ENCODE data around the gene PDIK1L.

DNA sequence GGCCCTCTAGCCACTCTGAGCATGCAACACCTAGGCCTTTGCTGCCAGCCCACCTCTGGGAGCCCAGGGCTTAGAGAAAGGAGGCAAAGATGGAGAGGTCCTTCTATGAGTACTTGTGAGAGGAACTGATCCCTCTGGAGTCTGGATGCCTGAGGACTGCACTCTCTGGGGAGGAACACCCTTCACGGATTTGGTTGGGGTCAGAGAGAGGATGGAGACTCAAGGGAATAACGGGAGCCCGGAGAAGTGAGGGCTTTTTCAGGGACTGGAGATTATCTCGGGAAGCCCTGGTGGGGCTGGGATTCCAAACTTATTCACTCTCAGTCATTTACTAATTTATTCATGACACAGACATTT lies 57.6 kb downstream of the PDIK1L start:
- TF ChIP-seq, protein P1, sequence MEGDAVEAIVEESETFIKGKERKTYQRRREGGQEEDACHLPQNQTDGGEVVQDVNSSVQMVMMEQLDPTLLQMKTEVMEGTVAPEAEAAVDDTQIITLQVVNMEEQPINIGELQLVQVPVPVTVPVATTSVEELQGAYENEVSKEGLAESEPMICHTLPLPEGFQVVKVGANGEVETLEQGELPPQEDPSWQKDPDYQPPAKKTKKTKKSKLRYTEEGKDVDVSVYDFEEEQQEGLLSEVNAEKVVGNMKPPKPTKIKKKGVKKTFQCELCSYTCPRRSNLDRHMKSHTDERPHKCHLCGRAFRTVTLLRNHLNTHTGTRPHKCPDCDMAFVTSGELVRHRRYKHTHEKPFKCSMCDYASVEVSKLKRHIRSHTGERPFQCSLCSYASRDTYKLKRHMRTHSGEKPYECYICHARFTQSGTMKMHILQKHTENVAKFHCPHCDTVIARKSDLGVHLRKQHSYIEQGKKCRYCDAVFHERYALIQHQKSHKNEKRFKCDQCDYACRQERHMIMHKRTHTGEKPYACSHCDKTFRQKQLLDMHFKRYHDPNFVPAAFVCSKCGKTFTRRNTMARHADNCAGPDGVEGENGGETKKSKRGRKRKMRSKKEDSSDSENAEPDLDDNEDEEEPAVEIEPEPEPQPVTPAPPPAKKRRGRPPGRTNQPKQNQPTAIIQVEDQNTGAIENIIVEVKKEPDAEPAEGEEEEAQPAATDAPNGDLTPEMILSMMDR (IDR thresholded peaks at IDR 0.05), result no peak
- TF ChIP-seq POLR2A (IDR thresholded peaks at IDR 0.05), result no peak
- no peak for TF ChIP-seq POLR2AphosphoS5 (IDR thresholded peaks at IDR 0.05)
